Astrocyte of the hippocampus (primary cell): ENCODE measurements around the gene SLC2A6.

ENCODE experiments used
- DNase-seq: peaks from one replicate; pipeline ENCODE4 v3.0.0; 2011; ENCODE audit warnings: low read depth, low spot score

The SLC2A6 gene

DNA sequence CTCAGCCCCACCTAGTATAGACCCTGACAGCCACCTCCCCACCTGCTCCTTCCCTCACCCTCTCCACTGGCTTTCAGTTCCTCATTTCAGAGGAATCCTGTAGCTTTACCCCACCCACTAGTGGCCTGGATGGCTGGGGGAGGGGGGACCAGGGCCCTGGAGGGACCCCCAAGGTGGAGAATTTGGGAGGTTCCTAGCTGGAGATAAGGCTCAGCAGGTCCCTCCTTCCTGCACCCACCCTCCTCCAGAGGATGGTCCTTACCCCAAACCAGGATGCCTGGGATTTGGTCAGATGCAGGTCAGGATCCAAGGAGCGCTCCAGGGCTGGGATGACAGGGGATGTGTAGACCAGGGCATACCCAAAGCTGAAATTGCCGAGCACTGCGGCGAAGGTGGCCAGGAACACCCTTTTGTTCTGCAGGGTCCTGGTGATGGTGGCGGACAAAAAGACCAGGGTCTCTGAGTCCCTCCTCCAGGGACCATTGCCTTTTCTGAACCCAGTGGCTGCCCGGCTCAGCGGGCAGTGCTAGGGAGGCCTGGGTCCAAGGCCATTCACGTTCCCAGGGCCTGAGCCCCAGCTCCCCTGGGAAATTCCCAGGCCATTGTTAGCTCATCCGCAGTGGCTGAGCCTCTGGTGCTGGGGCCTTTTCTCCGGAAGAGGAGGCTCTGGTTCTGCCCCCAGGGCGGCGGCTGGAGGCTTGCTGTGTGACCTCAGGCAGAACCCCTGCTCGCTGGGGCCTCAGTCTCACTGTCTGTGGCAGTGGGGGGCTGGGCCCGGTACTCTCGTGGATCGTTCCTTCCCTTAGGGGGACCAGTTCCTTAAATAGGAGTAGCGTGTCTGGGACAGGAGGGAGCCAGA is 678 bp downstream of the SLC2A6 start:
- DNase-seq = peak; percentile 63

DNA sequence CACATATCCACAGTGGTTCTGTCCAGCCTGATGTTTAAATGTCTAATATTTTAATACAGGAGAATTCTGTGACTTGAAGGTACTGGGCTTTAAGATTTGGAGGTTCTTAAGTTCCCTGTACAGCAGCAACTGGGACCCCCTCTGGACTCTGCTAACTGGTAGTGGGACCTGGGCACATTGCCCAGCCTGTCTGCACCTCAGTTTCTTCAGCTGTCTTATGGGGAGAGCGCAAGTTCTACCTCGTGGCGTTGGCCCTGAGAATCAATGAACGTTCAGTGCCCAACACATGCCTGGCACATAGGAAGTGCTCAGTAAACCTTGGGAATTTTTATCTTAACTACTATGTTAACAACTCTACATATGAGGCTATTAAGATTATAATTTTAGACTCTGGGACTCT is 1.4 kb downstream of the SLC2A6 start:
- DNase-seq = no peak

DNA sequence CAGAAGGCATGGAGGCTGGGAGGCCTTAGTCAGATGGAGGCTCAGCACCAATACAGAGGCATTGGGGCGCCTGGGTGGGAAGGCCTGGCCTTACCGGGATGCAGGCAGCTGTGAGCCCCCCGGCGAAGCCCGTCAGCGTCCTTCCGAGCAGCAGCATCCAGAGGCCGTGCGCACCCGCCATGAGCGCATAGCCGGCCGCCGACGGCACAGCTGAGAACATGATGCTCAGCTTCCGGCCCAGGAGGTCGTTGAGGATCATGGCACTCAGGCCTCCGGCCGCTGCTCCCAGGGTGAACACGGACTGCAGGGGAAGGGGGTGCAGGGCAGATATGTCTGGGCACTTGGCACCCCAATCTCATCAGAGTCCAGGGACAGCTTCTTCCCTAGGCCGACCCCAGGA is 2.0 kb downstream of the SLC2A6 start:
- DNase-seq = no peak

DNA sequence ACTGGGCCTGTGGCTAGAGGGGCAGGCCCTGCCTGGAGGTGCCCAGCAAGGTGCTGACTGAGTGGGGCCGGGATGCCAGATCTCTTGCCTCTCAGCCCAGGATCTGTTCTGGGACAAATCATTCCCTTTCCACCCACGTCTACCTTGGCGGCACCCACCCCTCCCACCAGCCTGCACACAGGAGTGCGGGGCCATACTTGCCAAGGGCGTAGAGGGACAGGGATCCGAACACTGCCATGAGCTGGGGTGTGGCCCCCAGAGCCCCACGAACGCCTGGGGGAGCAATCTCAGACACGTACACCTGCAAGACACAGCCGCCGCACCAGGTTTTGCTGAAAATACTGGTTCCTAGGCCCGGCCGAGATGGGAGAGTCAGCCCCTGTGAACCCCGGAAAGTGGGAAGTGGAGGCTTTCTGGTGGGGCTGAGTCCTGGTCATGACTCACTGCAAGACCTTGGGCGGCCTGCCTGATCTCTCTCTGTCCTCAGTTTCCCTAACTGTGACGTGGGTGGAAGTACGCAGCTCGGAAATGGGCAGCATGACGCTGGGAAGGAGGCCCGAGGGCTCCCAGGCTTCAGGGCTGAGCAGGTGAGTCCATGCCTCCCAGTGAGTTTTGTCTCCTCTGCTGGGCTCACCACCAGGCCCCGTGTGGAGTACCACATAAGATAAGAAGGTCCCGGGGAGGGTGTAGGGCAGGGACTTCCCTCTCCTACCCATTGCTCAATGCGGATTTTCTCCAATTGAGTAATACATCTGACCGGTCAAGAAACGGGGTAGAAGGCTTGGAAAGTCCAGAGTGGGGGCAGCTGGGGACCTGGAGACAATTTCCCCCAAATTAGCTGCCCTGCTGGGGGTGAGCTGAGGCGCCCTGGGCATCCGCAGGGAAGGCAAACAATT is 2.6 kb downstream of the SLC2A6 start:
- no peak for DNase-seq

DNA sequence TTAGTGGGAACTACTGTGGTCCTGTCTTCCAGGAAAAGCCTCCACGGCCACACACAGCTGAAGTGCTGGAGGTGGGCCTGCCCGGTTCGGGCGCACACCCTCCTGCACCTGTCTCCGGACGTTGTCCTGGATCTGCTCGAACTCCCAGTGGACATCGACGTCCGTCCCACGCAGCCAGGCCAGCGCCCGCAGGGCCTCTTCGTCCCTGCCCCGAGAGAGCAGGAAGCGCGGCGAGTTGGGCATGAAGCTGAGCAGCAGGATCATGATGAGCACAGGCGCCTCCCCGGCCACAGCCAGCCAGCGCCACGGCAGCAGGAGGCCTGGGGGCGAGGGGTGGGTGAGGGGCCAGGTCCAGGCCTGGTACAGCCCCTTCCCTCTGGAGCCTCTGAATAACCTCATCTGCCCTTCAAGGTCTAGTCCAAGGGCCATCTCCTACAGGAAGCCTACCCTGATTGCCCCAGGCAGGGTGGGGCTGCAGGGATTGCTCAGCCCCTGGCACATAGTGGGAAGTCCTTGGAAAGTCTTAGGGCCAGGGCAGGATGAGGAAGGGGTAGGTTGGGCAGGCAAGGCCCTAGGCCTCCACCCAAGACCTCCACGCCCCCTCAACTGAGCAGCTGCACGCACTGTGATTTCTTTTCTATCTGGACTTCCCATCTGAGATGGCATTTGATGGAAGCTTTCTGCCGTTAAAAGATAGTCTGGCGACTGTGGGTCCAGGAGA is 3.4 kb downstream of the SLC2A6 start:
- no peak for DNase-seq

DNA sequence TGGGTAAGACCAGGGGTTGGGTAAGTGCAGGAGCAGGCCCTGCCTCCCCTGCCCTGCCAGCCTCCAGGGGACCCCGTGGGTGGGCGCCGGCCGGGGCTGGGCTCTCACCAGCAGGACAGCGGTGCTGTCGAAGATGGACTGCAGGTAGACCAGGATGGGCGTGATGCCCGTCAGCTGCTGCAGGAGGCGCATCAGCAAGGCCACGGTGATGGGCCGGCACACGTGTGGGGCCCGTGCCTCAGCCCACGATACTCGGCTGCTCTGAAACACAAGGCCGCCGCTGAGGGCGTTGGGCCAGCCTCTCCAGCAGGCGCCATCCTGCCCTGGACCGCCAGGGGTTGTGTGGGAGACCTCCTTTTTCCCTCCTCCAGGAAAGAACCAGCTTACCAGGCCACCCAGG is 4.0 kb downstream of the SLC2A6 start:
- no peak for DNase-seq

DNA sequence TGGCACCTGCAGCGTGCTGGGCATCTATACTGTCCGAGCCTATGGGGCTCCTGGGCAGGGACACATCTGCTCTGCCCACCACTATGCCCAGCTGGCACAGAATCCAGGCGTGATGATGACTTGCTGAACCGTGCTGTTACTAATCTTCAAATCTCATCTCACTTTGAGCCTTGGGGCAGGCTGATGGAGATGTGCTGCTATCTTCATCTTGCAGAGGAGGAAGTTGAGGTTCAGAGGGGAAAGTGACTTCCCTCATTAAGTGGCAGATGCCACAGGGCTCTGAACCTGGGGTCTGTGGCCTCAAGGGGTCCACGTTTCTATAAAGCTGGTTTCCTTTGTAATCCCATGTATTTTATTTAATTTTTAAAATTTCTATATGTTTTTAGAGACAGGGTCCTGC is 4.7 kb downstream of the SLC2A6 start:
- DNase-seq = no peak

DNA sequence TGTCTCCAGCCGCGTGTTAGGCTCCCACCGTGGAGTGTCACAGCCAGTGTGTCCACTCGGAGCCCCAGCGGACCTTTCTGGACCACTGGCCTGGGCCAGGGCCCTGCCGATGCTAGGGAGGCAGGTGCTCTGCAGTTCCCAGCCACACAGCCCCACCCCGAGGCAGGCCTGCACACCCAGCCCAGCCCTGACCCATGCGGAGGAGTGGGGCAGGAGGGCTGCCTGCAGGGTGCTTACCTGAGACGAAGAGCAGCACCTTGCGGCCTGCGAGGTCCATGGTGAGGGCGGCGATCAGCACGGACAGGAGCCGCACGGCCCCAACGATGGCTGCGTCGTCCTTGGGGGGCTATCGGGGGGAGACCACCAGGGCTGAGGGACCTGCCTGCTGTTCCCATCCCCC is 5.2 kb downstream of the SLC2A6 start:
- DNase-seq = no peak

DNA sequence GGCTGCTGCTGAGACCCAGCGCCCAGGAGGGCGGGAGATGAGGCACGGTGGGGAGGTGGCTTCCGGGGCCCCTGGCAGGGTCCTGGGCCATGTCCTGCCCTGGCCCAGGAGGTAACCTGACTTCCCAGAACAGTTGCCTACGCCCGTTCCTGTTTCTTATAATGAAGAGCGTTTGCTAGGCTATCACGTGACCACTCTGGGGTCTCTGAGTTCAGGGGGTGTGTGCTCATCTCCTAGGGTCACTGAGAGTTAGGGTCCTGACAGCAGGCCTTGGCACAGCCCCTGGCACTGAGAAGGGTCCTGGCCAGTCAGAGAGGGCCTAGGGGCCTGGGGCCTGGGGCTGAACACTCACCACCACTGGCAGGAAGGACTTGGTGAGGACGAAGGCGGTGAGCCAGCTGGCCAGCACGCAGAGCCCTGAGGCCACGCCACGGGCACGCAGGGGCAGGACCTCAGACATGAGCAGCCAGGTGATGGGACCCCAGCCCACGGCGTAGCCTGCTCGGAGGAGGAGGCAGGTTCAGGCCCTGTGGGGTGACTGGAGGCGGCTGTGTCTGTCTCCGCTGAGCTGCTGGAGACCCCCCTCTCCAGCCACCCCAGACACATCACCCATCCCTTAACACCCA is 6.0 kb downstream of the SLC2A6 start:
- DNase-seq = no peak

DNA sequence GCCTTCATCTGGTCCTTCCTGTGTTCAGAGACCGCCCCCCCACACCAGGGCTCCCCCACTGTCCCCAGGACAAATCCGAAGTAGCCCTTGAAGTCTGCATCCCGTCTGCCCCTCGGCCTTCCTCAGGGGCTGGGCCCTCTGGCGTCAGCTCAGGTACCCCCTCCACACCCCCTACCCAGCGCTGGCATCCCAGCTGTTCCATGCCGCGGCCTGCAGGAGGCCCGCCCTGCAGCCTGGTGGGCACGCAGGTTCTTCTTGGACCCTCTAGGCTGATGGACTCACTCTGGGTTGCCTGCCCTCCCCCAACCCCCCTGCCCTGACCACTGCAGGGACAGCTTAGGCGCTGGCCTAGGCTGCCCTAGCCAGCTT is 6.6 kb downstream of the SLC2A6 start:
- no peak for DNase-seq

DNA sequence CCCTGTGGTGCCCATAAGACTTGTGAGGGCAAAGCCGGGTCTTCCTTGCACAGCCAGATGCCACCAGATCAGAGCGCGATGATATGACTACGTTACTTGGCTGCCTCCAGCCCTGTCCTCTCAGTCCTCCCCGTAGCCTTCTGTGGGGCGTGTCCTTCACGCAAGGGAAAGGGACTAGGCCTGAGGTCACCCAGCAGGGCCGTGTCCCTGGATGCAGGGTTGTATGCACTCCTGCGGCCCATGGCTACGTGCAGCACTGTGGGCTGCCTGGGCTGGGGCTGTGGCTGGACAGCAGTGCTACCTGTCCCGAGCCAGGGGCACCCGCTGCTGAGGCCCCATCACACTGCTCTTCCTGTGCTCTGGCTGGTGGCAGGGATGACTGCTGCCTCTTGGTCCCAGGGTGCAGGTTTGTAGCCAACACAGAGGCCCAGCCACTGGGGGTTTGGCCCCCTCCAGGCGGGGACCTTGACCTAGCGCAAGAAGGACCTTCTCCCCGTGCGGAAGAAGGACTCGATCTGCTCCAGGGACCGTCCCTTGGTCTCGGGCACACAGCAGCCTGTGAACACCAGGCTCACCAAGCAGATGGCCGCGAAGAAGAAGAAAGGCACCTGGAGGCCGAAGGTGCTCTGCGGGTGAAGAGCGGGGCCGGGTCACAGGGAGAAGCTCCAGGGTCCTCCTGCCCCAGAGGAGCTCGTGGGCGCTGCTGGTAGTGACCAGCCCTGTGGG is 7.2 kb downstream of the SLC2A6 start:
- no peak for DNase-seq

DNA sequence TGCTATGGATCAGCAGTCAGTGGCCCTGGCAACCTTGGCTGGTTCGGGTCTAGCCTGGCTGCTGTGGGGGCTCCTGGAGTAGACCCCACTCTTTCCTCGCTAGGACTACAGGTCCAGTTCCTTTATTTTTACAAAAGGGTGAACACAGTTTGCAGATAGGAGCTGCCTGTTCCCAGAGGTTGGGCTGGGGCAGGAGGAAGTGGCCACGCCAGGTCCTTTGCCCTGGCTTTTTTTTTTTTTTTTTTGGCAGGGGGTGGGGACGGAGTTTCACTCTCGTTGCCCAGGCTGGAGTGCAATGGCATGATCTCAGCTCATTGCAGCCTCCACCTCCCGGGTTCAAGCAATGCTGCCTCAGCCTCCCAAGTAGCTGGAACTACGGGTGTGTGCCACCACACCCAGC is 7.9 kb downstream of the SLC2A6 start:
- no peak for DNase-seq

DNA sequence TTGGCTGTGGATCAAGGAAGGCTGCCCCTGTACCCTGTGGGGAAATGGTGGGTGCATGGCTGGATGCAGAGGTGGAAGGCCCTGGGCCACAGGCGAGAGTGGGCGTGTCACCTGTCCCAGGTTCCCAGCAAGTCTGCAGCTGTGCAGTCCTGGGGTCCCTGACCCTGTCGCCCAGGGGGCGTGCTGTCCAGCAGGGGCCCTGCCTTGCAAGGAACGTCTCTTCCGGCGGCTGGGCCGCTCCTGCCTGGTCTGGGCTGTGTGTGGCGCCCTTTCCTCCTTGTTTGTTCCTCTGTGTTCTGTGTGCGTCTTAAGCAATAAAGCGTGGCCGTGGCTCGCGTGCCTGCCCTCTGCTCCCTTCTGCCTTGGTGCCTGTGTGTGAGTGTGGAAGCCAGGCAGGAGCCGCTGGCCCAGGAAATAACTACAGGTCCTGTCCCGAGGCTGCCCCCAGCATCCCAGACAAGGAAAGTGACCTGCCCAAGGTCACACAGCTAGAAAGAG is 8.4 kb downstream of the SLC2A6 start:
- no peak for DNase-seq

DNA sequence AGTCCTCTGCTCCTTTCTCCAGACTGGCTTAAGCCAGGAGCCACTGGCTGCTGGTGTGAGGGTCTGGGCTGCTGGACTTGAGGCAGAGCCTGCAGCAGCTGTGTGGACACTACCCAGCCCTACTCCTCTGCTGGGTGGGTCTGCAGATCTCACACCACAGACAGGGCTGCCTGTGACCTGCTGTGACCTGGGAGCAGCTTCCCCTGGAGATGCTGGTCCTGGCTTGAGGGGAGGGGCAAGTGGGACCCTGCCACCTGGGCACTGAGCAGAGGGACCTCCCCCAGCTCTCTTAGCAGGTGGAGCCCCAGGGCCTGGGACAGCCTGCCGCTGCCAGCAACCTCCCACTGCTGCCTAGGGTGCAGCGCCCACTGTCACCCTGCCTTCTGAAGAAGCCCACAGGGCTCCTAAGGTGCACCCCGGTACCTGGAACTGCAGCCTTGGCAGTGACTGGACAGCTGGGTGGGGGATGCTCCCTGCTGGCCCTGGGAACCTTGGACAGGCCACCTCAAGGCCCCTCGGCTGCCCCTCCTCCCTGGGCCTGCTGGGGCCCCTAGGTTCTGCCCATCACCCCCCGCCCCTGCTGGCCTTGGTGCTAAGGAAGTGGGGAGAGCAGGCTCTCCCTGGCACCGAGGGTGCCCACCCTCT is 10.0 kb downstream of the SLC2A6 start:
- DNase-seq = no peak

DNA sequence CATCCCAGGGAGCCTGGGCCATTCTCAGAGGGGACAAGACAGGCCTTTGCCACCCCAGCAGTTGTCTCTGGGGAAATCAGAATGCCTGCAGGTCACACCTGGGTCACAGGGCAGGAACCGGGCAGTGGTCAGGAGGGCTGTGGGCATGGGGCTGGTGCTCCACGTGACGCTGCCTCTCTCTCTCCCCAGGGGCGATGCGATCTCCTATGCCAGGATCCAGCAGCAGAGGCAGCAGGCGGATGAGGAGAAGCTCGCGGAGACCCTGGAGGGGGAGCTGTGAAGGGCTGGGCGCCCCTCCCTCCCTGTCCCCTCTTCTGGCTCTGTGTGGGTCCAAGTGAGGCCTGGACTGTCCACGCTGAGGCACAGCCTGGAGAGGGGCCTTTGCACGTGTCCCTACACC is 10.5 kb downstream of the SLC2A6 start:
- DNase-seq = no peak

DNA sequence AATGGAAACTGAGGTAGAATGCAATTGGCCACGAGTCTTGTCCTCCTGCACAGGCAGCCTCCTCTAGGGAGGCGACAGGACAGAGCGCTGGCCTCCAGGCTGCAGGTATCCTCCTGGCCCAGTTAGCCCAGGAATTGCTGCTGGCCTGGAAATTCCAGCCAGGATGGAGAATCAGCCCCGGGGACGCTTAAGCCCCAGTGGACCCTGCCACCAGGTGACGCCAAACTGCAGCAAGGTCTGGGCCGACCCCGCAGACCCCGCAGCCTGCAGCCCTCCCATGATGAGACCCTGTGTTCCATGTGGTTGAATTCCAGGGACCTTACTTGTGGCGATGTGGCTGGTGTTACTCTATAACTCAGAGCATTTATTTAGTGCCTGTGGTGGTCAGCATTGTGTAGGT is 11.8 kb downstream of the SLC2A6 start:
- no peak for DNase-seq

DNA sequence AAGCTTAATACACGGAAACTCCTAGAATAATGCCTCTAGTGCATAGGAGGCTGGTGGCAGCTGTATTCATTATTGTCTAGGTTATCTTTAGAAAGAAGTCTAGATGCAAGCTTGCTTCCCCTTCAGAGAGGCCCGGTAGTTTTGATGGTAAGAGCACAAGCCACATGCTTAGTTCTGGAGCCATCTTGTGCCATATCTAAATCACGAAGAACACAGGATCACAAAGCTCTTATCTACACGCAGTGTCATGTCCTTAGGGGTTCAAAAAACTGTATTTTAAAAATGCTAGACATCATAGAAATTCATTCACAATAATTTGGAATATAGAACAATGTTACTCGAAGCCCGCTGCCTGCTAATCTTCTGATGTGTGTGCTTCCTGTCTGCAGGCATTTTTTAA is 12.9 kb downstream of the SLC2A6 start:
- DNase-seq = no peak

DNA sequence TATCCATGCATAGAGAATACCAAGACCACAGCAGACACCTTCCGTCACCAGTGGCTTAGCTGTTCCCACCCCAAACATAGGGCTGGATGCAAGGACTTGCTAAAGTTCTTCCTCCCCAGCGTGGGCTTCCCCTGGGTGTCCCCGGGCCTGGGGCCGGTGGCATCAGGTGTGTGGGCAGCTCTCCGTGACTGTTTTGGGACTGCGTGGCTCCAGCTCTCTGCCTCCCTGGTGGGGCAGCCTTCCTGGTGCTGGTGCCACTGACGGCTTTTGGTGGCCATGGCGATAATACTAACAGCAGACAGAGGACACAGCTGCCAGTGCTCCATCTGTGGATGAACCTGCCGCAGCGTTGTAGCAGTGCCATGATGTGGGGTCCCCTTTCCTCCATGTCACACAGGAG is 14.3 kb downstream of the SLC2A6 start:
- DNase-seq = no peak

DNA sequence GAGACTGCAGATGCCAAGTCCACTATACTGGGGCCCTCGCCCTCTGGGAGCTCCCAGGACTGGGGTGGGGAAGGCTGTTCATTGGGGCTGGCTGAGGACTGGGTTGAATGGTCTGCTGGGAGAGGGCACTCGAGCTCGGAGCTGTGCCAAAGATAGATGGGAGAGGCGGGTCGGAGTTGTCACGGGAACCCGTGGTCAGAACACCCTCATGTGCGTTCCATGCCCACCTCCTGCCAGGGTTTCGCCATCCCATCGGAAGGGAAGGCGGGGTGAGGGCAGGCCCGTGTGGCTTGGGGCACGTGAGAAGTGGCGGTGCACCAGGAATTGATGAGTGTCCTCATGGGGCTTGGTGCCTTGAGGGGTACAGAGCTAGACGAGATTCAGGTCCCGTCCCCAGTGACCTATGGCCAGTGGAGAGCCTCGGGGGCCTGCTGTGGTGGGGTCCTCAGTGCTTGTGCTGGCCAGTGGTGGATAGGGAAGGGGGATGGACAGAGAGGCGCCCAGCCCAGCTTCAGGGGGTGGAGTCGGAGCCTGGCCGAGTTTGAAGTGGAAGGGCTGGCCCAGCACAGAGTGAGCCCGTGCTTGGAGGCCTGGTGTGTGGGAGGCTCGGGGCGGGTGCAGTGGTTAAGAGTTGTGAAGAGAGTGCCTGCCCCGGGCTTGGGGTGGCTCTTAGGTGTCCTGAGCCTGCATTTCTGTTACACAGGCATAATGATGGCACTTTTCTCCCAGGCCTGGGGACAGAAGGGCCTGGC is 14.9 kb downstream of the SLC2A6 start:
- no peak for DNase-seq
